NCI-H2081 treated with DMSO at 0.1 percent for 48 hours (cell line): Measurements from ENCODE around the gene NFKBIB.
"Not testable (repeated sequence)": the region's sequence is repeated elsewhere in the genome, so short reads cannot be mapped to it uniquely, and the experiment has no call there.

ENCODE experiments used
- DNase-seq: peaks from one replicate; lab custom pipeline; 2025; lab: John Stamatoyannopoulos, UW

The NFKBIB gene

GRCh38 chr19:38875656-38876395, 23.9 kb upstream of the NFKBIB start:
- no peak for DNase-seq

GRCh38 chr19:38877781-38878574, 21.8 kb upstream of the NFKBIB start, which contains the start of gene RINL:
Gene RINL (minus strand): TSS chr19:38878275. CDS start chr19:38876742, 1,533 bp downstream.
- peak; percentile 93 for DNase-seq

GRCh38 chr19:38878575-38879399, 21.0 kb upstream of the NFKBIB start:
- no peak for DNase-seq

- DNase-seq, result no peak
Measured at GRCh38 chr19:38879400-38879751, 20.4 kb upstream of the NFKBIB start.

GRCh38 chr19:38880076-38880881, 19.5 kb upstream of the NFKBIB start:
- no peak for DNase-seq

- DNase-seq, result no peak
Measured at GRCh38 chr19:38880882-38881609, 18.7 kb upstream of the NFKBIB start.

- no peak for DNase-seq
Measured at GRCh38 chr19:38883286-38883685, 16.5 kb upstream of the NFKBIB start.

- not testable (repeated sequence) for DNase-seq
Measured at GRCh38 chr19:38884691-38885090, 15.1 kb upstream of the NFKBIB start.

GRCh38 chr19:38888876-38889275, 10.9 kb upstream of the NFKBIB start:
- DNase-seq, result no peak

GRCh38 chr19:38889803-38890202, 10.0 kb upstream of the NFKBIB start:
- DNase-seq, result no peak

GRCh38 chr19:38890686-38891085, 9.1 kb upstream of the NFKBIB start:
- no peak for DNase-seq

- no peak for DNase-seq
Measured at GRCh38 chr19:38891771-38892170, 8.0 kb upstream of the NFKBIB start.

- DNase-seq, result no peak
Measured at GRCh38 chr19:38892841-38893240, 6.9 kb upstream of the NFKBIB start.

- no peak for DNase-seq
Measured at GRCh38 chr19:38893341-38893771, 6.4 kb upstream of the NFKBIB start.

- no peak for DNase-seq
Measured at GRCh38 chr19:38894968-38895367, 4.8 kb upstream of the NFKBIB start.

GRCh38 chr19:38898788-38899446, 852 bp upstream of the NFKBIB start:
- DNase-seq, result no peak

- DNase-seq, result peak; percentile 38
Measured at GRCh38 chr19:38900202-38900629, 447 bp downstream of the NFKBIB start.

GRCh38 chr19:38900743-38901190, 998 bp downstream of the NFKBIB start:
- DNase-seq, result no peak

- no peak for DNase-seq
Measured at GRCh38 chr19:38901683-38902082, 1.9 kb downstream of the NFKBIB start.
